B cell (primary cell): ENCODE measurements around the gene DPYSL3. TPM values are rescaled to one million over a fixed set of nuclear protein-coding genes. Genes with fewer than 3 reads are reported as not detected.

Source experiments
- ATAC-seq: fragments of 200-7000 bp; cut with Tn5 transposase; one replicate; pipeline ENCODE4 v1.10.0; 2021; ENCODE audit warnings: low read depth, mild to moderate bottlenecking, moderate number of reproducible peaks, moderate library complexity
- CTCF ChIA-PET: fragments of 350-600 bp; sonication (Branson Sonifier 250); formaldehyde crosslinking; loops from one replicate; lab custom pipeline; 2021; ENCODE audit warnings: antibody characterized with exemption, inconsistent platforms; lab: Charles Lee
- POLR2A ChIA-PET: fragments of 350-600 bp; sonication (Branson Sonifier 250); formaldehyde crosslinking; loops from one replicate; lab custom pipeline; 2021; ENCODE audit warnings: antibody characterized with exemption; lab: Charles Lee
- DNase-seq: peaks from one replicate; pipeline ENCODE4 v3.0.0; 2013
- H2AFZ ChIP-seq: 2 replicates; pipeline ENCODE4 v1.6.1; 2012; ENCODE audit warnings: mild to moderate bottlenecking, low read depth, low read length; ENCODE audit not compliant: insufficient read depth, poor library complexity, severe bottlenecking
- H3K27ac ChIP-seq, 2 donors: 1 replicate in 1 of 2; 2 replicates in 1 of 2; pipeline ENCODE4 v1.5.1; 2012 to 2013; ENCODE audit warnings: low read length in 2 of 2, mild to moderate bottlenecking in 2 of 2, moderate library complexity in 1 of 2
- H3K27me3 ChIP-seq, 4 experiments: fragments of 200-600 bp in 1 of 4; sonication (generic) in 1 of 4; replicated peaks in 1 of 4; 1 replicate in 2 of 4; 2 replicates in 2 of 4; pipeline versions ENCODE4 v1.6.1 to v1.7.0; 2013 to 2016; ENCODE audit warnings: low read length in 3 of 4, mild to moderate bottlenecking in 2 of 4, mixed read lengths in 1 of 4, moderate library complexity in 1 of 4; ENCODE audit not compliant: insufficient read depth in 4 of 4, control insufficient read depth in 3 of 4; ENCODE audit errors: control extremely low read depth in 1 of 4
- H3K36me3 ChIP-seq, 2 experiments: replicated peaks in 1 of 2; 1 replicate in 1 of 2; 2 replicates in 1 of 2; pipeline versions ENCODE4 v1.6.1 to v1.7.1; 2013; ENCODE audit warnings: low read length in 1 of 2; ENCODE audit not compliant: insufficient read depth in 2 of 2, control insufficient read depth in 1 of 2; ENCODE audit errors: control extremely low read depth in 1 of 2, extremely low read depth in 1 of 2
- H3K4me1 ChIP-seq, 2 donors: fragments of 200-600 bp in 1 of 2; sonication (generic) in 1 of 2; 1 replicate in 1 of 2; 2 replicates in 1 of 2; pipeline versions ENCODE4 v1.5.1 to v1.6.1; 2013 to 2017; ENCODE audit warnings: low read length in 2 of 2; ENCODE audit not compliant: control insufficient read depth in 2 of 2, insufficient read depth in 2 of 2
- H3K4me2 ChIP-seq: replicated peaks from 2 replicates; pipeline ENCODE3; 2012; ENCODE audit warnings: mild to moderate bottlenecking, low read depth, low read length; ENCODE audit not compliant: poor library complexity, severe bottlenecking
- H3K4me3 ChIP-seq, 5 experiments: fragments of 200-600 bp in 1 of 5; sonication (generic) in 1 of 5; 1 replicate in 3 of 5; 2 replicates in 2 of 5; pipeline versions ENCODE4 v1.5.1 to v1.7.0; 2011 to 2016; ENCODE audit warnings: low read length in 4 of 5, mild to moderate bottlenecking in 4 of 5, low read depth in 2 of 5, control low read depth in 1 of 5, moderate library complexity in 1 of 5; ENCODE audit not compliant: insufficient read depth in 1 of 5; ENCODE audit errors: control extremely low read depth in 1 of 5, extremely low read depth in 1 of 5
- H3K79me2 ChIP-seq: fragments of 200-600 bp; sonication (generic); one replicate; pipeline ENCODE4 v1.6.0; 2016; ENCODE audit warnings: low read length; ENCODE audit not compliant: control insufficient read depth, insufficient read depth
- H3K9ac ChIP-seq: fragments of 200-600 bp; sonication (generic); 2 replicates; pipeline ENCODE4 v1.6.1; 2017; ENCODE audit warnings: mild to moderate bottlenecking, low read length, moderate library complexity
- H3K9me3 ChIP-seq, 3 donors: one replicate each; pipeline versions ENCODE4 v1.6.1 to v1.7.1; 2013; ENCODE audit warnings: low read length in 2 of 3; ENCODE audit not compliant: control insufficient read depth in 2 of 3, insufficient read depth in 1 of 3; ENCODE audit errors: control extremely low read depth in 1 of 3
- H4K20me1 ChIP-seq: 2 replicates; pipeline ENCODE4 v1.6.0; 2012; ENCODE audit warnings: mild to moderate bottlenecking, low read length; ENCODE audit not compliant: insufficient read depth, control insufficient read depth, poor library complexity, severe bottlenecking
- H3K27ac Mint-ChIP-seq: one replicate; pipeline ENCODE4 v1.8.0; 2021; ENCODE audit warnings: mixed read lengths
- H3K27me3 Mint-ChIP-seq: one replicate; pipeline ENCODE4 v1.8.0; 2021; ENCODE audit warnings: mixed read lengths
- H3K4me1 Mint-ChIP-seq: one replicate; pipeline ENCODE4 v1.8.0; 2021; ENCODE audit warnings: mixed read lengths
- H3K4me3 Mint-ChIP-seq: one replicate; pipeline ENCODE4 v1.8.0; 2021; ENCODE audit warnings: mixed read lengths
- H3K9me3 Mint-ChIP-seq: one replicate; pipeline ENCODE4 v1.8.0; 2022; ENCODE audit warnings: mixed read lengths; ENCODE audit not compliant: insufficient read depth
- EZH2 ChIP-seq: IDR thresholded peaks from 2 replicates; pipeline ENCODE4 v1.6.1; 2012; ENCODE audit warnings: borderline replicate concordance, low read depth, mild to moderate bottlenecking, moderate library complexity, low read length; ENCODE audit not compliant: insufficient read depth, poor library complexity, severe bottlenecking
- WGBS: methylation state at CpG from one replicate; pipeline ENCODE4 v1.1.5; 2013; ENCODE audit warnings: missing lambda C conversion rate; ENCODE audit not compliant: insufficient coverage; 5-methylcytosine and 5-hydroxymethylcytosine counted together
- intact Hi-C: fragments of 100-400 bp; cut with micrococcal nuclease; formaldehyde crosslinking; loops from one replicate; pipeline ENCODE4 v1.10.0; 2022
- polyA plus RNA-seq: library from polyadenylated mRNA; depleted of rRNA; stranded (reverse); fragments of >200 nt; gene quantifications from 2 replicates; pipeline ENCODE4 v1.2.3, GENCODE V29; 2012
- total RNA-seq, 2 donors: library from RNA; stranded (reverse); fragments of 120-200 nt in 1 of 2; gene quantifications; 1 replicate in 1 of 2; 2 replicates in 1 of 2; pipeline versions ENCODE4 v1.2.3 to v1.2.4, GENCODE V29; 2013 to 2022
- TF ChIP-seq, protein P1 (sequence below): fragments of 200-600 bp; IDR thresholded peaks from one replicate; pipeline ENCODE4 v1.8.0; 2022; ENCODE audit warnings: antibody characterized with exemption, mild to moderate bottlenecking

The DPYSL3 gene
- total and polyA plus RNA-seq, 2 donors (not counting 1 experiment from before 2014, with no cell fraction given), result not detected

DNA sequence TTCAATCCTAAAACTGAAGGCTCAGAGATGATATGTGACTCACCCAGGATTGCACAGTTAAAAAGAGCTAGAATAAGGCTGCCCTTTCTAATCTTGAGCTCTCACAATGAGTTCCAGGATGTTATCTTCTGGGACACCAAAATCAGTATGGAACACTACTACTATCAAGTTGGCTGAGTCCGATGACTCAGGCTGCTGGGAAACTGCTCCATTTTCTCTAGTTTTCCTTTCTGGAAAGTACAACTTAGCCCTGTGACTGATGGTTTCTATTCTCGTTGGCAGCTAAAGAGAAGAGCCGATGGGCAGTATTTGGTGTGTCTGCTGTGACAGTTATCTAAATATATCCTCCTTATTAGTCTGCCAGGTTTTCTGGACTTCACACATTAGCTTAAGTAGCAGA, 37.9 kb upstream of the DPYSL3 start:
- no peak overlapping the region for H2AFZ ChIP-seq
- ATAC-seq (no peak), DNase-seq (no peak)
- Mint-ChIP-seq H3K4me1 (no peaks in the 10 kb centered on the region), H3K27ac (no peak overlapping the region), H3K9me3 (peaks cover 2% of the 10 kb centered on the region), H3K4me3 (no peak overlapping the region), H3K27me3 (peaks cover 3% of the 10 kb centered on the region)
- peaks cover 0 to 6% (median 2%) of the 10 kb centered on the region in 3 donors for H3K9me3 ChIP-seq
- no peaks in the 10 kb centered on the region for H3K79me2 ChIP-seq
- WGBS, result 100% methylated on average over 1 of the region's 3 CpGs
- ChIA-PET CTCF (no interaction called here), POLR2A (no interaction called here)
- no peaks in the 10 kb centered on the region for H4K20me1 ChIP-seq
- H3K36me3 ChIP-seq, result no peaks in the 10 kb centered on the region
- TF ChIP-seq, protein P1, sequence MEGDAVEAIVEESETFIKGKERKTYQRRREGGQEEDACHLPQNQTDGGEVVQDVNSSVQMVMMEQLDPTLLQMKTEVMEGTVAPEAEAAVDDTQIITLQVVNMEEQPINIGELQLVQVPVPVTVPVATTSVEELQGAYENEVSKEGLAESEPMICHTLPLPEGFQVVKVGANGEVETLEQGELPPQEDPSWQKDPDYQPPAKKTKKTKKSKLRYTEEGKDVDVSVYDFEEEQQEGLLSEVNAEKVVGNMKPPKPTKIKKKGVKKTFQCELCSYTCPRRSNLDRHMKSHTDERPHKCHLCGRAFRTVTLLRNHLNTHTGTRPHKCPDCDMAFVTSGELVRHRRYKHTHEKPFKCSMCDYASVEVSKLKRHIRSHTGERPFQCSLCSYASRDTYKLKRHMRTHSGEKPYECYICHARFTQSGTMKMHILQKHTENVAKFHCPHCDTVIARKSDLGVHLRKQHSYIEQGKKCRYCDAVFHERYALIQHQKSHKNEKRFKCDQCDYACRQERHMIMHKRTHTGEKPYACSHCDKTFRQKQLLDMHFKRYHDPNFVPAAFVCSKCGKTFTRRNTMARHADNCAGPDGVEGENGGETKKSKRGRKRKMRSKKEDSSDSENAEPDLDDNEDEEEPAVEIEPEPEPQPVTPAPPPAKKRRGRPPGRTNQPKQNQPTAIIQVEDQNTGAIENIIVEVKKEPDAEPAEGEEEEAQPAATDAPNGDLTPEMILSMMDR, result no peak
- TF ChIP-seq EZH2, result no peak
- no peak overlapping the region for H3K4me3 ChIP-seq
- no peaks in the 10 kb centered on the region for H3K27me3 ChIP-seq
- no peaks in the 10 kb centered on the region for H3K4me1 ChIP-seq
- intact Hi-C loops, result no loop called here
- H3K27ac ChIP-seq, result no peak overlapping the region
- no peak overlapping the region for H3K9ac ChIP-seq
- no peak overlapping the region for H3K4me2 ChIP-seq

DNA sequence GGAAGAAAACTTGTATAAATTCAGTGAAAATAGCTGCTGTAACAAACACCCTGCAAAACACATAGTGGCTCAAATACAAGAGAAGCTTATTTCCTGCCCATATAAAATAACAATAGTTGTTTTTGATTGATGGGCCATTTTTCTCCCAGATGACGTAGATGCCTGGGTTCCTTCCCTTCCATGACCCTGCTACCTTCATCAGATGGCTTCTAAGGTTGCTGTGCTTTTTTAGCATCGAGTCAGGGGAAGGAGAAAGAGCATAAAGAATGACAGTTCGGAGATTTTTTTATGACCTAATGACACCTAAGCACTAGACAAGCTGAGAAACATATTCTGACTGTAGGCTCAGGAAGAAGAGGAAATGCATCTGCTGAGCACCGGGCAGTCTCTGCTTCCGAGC, 34.7 kb upstream of the DPYSL3 start:
- TF ChIP-seq, protein P1, result no peak
- TF ChIP-seq EZH2, result no peak
- Histone ChIP-seq H3K79me2 (no peaks in the 10 kb centered on the region), H3K4me1 (no peaks in the 10 kb centered on the region), H3K36me3 (no peaks in the 10 kb centered on the region), H3K9me3 (no peaks in the 10 kb centered on the region), H3K27ac (no peak overlapping the region), H3K9ac (no peak overlapping the region), H4K20me1 (no peaks in the 10 kb centered on the region), H3K4me3 (no peak overlapping the region), H3K4me2 (no peak overlapping the region), H3K27me3 (no peaks in the 10 kb centered on the region), H2AFZ (no peak overlapping the region)
- intact Hi-C loops, result no loop called here
- Mint-ChIP-seq H3K4me1 (no peaks in the 10 kb centered on the region), H3K4me3 (no peak overlapping the region), H3K9me3 (no peaks in the 10 kb centered on the region), H3K27me3 (peaks cover 6% of the 10 kb centered on the region), H3K27ac (no peak overlapping the region)
- ChIA-PET POLR2A (no interaction called here), CTCF (no interaction called here)
- DNase-seq (no peak), ATAC-seq (no peak)
- no CpG with 5 or more reads among the region's 5 CpGs for WGBS
